MV-4-11 (cell line): ENCODE measurements around the gene C15orf40.
"Not testable (repeated sequence)": the region's sequence is repeated elsewhere in the genome, so short reads cannot be mapped to it uniquely, and the experiment has no call there.

ENCODE experiments used
- DNase-seq: peaks from one replicate; lab custom pipeline; 2025; lab: John Stamatoyannopoulos, UW

Gene C15orf40

GRCh38 chr15:83011271-83012075 is at the start of gene C15orf40:
Gene C15orf40 (minus strand): TSS chr15:83011639. CDS start chr15:83011607, 32 bp downstream.
- DNase-seq: peak; percentile 84

- DNase-seq: no peak
Measured at GRCh38 chr15:83057696-83058376, 46.4 kb upstream of the C15orf40 start.

GRCh38 chr15:83057002-83057401 is 45.6 kb upstream of the C15orf40 start:
- DNase-seq: no peak

- peak; percentile 29 for DNase-seq
Measured at GRCh38 chr15:83053151-83053550, 41.7 kb upstream of the C15orf40 start.

GRCh38 chr15:83046558-83047127 is 35.2 kb upstream of the C15orf40 start:
- DNase-seq: no peak

GRCh38 chr15:83044156-83044555 is 32.7 kb upstream of the C15orf40 start:
- no peak for DNase-seq

- DNase-seq: no peak
Measured at GRCh38 chr15:83039206-83039605, 27.8 kb upstream of the C15orf40 start.

GRCh38 chr15:83036253-83036652 is 24.8 kb upstream of the C15orf40 start:
- no peak for DNase-seq

GRCh38 chr15:83031234-83031633 is 19.8 kb upstream of the C15orf40 start:
- not testable (repeated sequence) for DNase-seq

- no peak for DNase-seq
Measured at GRCh38 chr15:83030021-83030420, 18.6 kb upstream of the C15orf40 start.

- no peak for DNase-seq
Measured at GRCh38 chr15:83018436-83018835, 7.0 kb upstream of the C15orf40 start.

- no peak for DNase-seq
Measured at GRCh38 chr15:83016906-83017305, 5.5 kb upstream of the C15orf40 start.

- no peak for DNase-seq
Measured at GRCh38 chr15:83015361-83015760, 3.9 kb upstream of the C15orf40 start.

- DNase-seq: no peak
Measured at GRCh38 chr15:83014205-83014653, 2.8 kb upstream of the C15orf40 start.

- DNase-seq: peak; percentile 56
Measured at GRCh38 chr15:83012636-83013035, 1.2 kb upstream of the C15orf40 start.

- DNase-seq: no peak
Measured at GRCh38 chr15:83012076-83012426, 612 bp upstream of the C15orf40 start.

GRCh38 chr15:83010709-83011270 is 649 bp downstream of the C15orf40 start:
- peak; percentile 76 for DNase-seq

- DNase-seq: not testable (repeated sequence)
Measured at GRCh38 chr15:83000672-83001031, 10.8 kb downstream of the C15orf40 start.

GRCh38 chr15:82999905-83000671 is 11.4 kb downstream of the C15orf40 start:
- DNase-seq: peak; percentile 61

GRCh38 chr15:82999426-82999825 is 12.0 kb downstream of the C15orf40 start:
- DNase-seq: no peak

GRCh38 chr15:82995938-82996337 is 15.5 kb downstream of the C15orf40 start:
- no peak for DNase-seq

GRCh38 chr15:82995076-82995475 is 16.4 kb downstream of the C15orf40 start:
- no peak for DNase-seq
